Measurements from ENCODE around the gene DNAL4.

Gene DNAL4

DNA sequence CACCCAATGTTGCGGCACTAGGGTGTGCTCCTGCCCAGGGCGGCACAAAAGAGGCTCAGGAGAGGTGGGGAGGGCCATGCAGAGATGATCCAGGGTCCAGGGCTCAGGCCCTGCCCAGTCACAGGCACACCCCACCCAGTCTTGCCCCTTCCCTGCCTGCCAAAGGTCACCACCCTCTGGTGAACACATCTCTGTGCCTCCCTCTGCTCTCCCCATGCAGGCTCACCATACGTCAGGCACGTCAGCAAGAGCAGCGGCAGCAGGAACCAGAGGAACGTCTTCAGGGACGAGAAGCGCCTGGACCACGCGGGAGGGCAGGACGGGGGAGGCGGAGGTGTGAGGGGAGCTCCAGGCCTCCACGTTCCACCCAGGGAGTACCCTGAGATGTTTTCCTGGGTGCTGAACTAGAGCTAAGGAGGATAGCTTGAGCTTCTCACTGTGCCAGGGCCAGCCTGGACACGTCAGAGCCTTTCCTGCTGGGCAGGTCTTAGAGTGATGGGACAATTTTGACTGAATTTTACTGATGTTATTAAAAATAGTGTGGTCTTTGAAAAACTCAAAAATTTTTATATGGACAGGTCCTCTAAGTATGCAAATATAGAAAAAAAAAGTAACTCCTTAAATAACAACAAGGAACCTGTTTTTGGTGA, 45.3 kb downstream of the DNAL4 start:
- H3K9me3 ChIP-seq (ENCODE audit: control insufficient read depth in 5 of 5, low read length in 5 of 5) = no peaks in the 10 kb centered on the region
- H3K27ac ChIP-seq (ENCODE audit: low read depth, low read length) = no peak overlapping the region
- no peak overlapping the region for H3K4me3 ChIP-seq (ENCODE audit: low read depth in 1 of 5, low read length in 5 of 5)
- H3K4me1 ChIP-seq (ENCODE audit: control insufficient read depth in 5 of 5, insufficient read depth in 5 of 5, low read length in 5 of 5) = peaks cover under 1 to 26% (median 23%) of the 10 kb centered on the region in 5 donors
- H3K27me3 ChIP-seq (ENCODE audit: control insufficient read depth in 5 of 5, insufficient read depth in 4 of 5, low read length in 5 of 5) = no peaks in the 10 kb centered on the region
- H3K36me3 ChIP-seq (ENCODE audit: control insufficient read depth in 5 of 5, insufficient read depth in 5 of 5, low read length in 5 of 5) = peaks cover 2 to 90% (median 83%) of the 10 kb centered on the region in 5 donors
- no peak overlapping the region for H3K9ac ChIP-seq (ENCODE audit: low read length in 5 of 5)

DNA sequence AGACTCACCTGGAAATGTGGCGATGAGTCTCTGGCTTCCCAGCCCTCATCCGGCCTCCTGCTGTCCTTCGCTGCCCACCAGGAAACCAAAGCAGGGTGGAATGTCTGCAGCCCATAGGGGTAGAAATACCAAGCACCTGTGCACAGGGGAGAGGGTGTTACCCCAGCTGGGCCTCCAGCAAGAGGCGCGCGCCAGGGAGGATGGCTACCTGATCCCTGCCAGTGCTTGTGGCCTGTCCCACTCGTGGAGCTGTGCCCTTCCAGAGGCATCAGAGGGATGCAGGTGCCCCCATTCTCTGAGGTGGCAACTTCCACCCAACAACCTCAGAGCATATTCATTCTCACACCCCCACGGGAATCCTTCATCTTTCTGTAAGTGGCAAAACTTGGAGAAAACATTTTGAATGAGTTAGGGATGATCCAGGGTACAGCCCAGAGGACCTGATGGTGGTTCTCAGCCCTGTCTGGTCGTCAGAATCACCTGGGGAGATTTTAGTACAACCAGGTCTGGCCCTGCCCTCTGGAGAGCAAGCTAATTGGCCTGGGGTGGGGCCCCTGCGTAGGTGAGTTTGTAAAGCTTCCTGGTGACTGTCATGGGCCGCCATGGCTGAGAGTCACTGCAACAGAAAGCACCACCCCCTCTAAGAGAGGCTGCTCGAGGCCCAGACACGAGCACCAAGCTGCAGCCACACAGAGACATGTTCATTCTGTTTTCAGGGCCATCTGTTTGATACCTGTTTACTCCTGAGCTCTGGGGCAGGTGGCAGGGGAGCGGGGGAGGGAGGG, 48.1 kb downstream of the DNAL4 start:
- no peaks in the 10 kb centered on the region for H3K27me3 ChIP-seq (ENCODE audit: control insufficient read depth in 5 of 5, insufficient read depth in 4 of 5, low read length in 5 of 5)
- H3K9ac ChIP-seq (ENCODE audit: low read length in 5 of 5) = no peak overlapping the region
- no peak overlapping the region for H3K4me3 ChIP-seq (ENCODE audit: low read depth in 1 of 5, low read length in 5 of 5)
- peaks cover 0 to 14% (median 8%) of the 10 kb centered on the region in 5 donors for H3K4me1 ChIP-seq (ENCODE audit: control insufficient read depth in 5 of 5, insufficient read depth in 5 of 5, low read length in 5 of 5)
- H3K9me3 ChIP-seq (ENCODE audit: control insufficient read depth in 5 of 5, low read length in 5 of 5) = no peaks in the 10 kb centered on the region
- peaks cover 2 to 99% (median 94%) of the 10 kb centered on the region in 5 donors for H3K36me3 ChIP-seq (ENCODE audit: control insufficient read depth in 5 of 5, insufficient read depth in 5 of 5, low read length in 5 of 5)
- H3K27ac ChIP-seq (ENCODE audit: low read depth, low read length) = no peak overlapping the region

DNA sequence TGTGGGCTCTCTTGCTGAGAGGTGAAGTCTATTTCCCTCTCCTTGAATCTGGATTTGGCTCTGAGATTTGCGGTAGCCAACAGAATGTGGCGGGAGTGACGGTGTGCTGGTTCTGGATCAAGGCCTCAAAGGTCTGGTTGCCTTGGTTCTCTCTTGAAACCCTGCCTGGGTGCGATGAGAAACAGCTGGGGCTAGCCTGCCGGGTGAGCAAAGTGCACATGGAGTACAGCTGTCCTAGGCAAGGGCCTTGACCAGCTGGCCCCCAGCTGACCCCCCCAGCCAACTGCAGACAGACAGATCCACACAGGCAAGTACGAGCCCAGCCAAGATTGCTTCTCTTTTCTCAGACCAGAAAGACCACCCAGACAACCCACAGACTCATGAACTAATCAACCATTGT, 49.0 kb downstream of the DNAL4 start:
- no peak overlapping the region for H3K4me3 ChIP-seq (ENCODE audit: low read depth in 1 of 5, low read length in 5 of 5)
- H3K9me3 ChIP-seq (ENCODE audit: control insufficient read depth in 5 of 5, low read length in 5 of 5) = no peaks in the 10 kb centered on the region
- no peak overlapping the region for H3K27ac ChIP-seq (ENCODE audit: low read depth, low read length)
- no peak overlapping the region for H3K9ac ChIP-seq (ENCODE audit: low read length in 5 of 5)
- no peaks in the 10 kb centered on the region for H3K27me3 ChIP-seq (ENCODE audit: control insufficient read depth in 5 of 5, insufficient read depth in 4 of 5, low read length in 5 of 5)
- H3K4me1 ChIP-seq (ENCODE audit: control insufficient read depth in 5 of 5, insufficient read depth in 5 of 5, low read length in 5 of 5) = peaks cover 0 to 9% (median 8%) of the 10 kb centered on the region in 5 donors
- H3K36me3 ChIP-seq (ENCODE audit: control insufficient read depth in 5 of 5, insufficient read depth in 5 of 5, low read length in 5 of 5) = peaks cover 2 to 99% (median 94%) of the 10 kb centered on the region in 5 donors

DNA sequence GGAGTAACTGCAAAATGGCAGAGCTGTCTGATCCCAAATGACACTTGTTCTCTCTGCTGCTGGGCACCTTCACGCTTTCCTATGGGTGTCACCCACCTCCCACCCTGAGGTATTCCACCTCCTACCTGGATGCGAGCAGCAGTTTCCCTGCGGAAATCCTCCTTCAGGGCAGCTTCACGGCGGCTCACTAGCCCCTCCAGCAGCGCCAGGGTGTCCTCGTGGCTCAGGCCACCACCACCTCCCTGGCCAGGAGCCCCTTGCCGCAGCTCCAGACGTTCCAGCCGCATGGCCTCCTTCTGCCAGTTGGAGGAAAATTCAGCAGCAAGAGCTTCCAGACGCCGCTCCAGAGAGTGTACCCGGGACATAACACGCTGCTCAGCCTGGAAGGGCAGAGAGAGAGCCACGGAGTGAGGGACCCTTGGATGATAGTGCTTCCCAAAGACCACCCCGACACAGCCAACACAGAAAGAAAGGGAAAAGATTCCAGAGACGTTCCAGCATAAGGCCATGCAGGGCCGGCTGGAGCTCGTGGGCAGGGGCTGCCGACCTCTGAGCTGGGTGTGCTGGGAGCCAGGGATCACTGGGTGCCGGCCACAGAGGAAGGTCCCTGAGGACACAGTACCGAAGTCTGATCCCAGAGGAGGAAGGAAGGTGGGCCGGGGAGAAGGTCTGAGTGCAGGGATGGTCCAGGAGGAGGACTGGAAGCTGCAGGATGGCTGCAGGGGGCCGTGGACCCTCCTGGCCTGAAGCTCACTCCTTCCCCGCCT, 51.6 kb downstream of the DNAL4 start:
- H3K36me3 ChIP-seq (ENCODE audit: control insufficient read depth in 5 of 5, insufficient read depth in 5 of 5, low read length in 5 of 5) = peaks cover 2 to 99% (median 94%) of the 10 kb centered on the region in 5 donors
- no peak overlapping the region for H3K9ac ChIP-seq (ENCODE audit: low read length in 5 of 5)
- no peaks in the 10 kb centered on the region for H3K9me3 ChIP-seq (ENCODE audit: control insufficient read depth in 5 of 5, low read length in 5 of 5)
- H3K27ac ChIP-seq (ENCODE audit: low read depth, low read length) = no peak overlapping the region
- H3K4me3 ChIP-seq (ENCODE audit: low read depth in 1 of 5, low read length in 5 of 5) = no peak overlapping the region
- H3K27me3 ChIP-seq (ENCODE audit: control insufficient read depth in 5 of 5, insufficient read depth in 4 of 5, low read length in 5 of 5) = no peaks in the 10 kb centered on the region
- peaks cover 0 to 9% (median 8%) of the 10 kb centered on the region in 5 donors for H3K4me1 ChIP-seq (ENCODE audit: control insufficient read depth in 5 of 5, insufficient read depth in 5 of 5, low read length in 5 of 5)

DNA sequence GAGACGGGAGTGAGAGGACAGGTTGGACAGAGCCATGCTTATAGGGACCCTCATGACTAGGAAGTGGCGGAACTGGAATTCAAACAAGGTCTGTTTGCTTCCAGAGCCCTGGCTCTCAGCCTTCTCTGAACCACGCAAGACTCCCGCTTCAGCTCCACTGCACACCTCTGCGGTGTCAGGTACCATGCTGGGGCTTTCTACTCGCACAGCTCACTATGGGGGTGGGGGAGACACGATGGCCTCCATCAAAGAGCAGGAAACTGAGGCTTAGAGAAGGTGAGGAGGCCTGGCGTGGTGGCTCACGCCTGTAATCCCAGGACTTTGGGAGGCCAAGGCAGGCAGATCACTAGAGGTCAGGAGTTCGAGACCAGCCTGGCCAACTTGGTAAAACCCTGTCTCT, 52.4 kb downstream of the DNAL4 start:
- Histone ChIP-seq H3K36me3 (ENCODE audit: control insufficient read depth in 5 of 5, insufficient read depth in 5 of 5, low read length in 5 of 5) (peaks cover 0 to 99% (median 99%) of the 10 kb centered on the region in 5 donors), H3K4me1 (ENCODE audit: control insufficient read depth in 5 of 5, insufficient read depth in 5 of 5, low read length in 5 of 5) (peaks cover 0 to 9% (median 8%) of the 10 kb centered on the region in 5 donors), H3K4me3 (ENCODE audit: low read depth in 1 of 5, low read length in 5 of 5) (no peak overlapping the region), H3K9ac (ENCODE audit: low read length in 5 of 5) (no peak overlapping the region), H3K27ac (ENCODE audit: low read depth, low read length) (no peak overlapping the region), H3K9me3 (ENCODE audit: control insufficient read depth in 5 of 5, low read length in 5 of 5) (no peaks in the 10 kb centered on the region), H3K27me3 (ENCODE audit: control insufficient read depth in 5 of 5, insufficient read depth in 4 of 5, low read length in 5 of 5) (no peaks in the 10 kb centered on the region)

DNA sequence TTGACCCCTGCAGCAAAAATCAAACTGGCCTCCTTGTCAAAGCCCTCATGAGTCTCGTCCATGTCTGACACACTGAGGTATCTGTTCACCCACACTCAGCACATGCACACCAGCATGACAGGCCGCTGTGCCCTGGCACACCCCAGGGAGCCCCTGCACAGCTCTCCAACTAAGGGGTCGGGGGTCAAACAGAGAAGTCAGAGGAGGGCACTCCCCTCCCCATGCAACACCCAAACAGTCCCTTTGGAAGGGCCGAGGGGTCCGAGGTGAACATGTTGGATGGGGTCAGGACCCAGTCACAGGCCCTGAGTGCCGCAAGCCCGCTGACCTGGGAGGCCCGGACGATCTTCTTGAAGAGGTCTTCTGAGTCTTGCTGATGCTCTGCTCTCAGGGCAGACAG, 52.8 kb downstream of the DNAL4 start:
- Histone ChIP-seq H3K27me3 (ENCODE audit: control insufficient read depth in 5 of 5, insufficient read depth in 4 of 5, low read length in 5 of 5) (no peaks in the 10 kb centered on the region), H3K9ac (ENCODE audit: low read length in 5 of 5) (no peak overlapping the region), H3K9me3 (ENCODE audit: control insufficient read depth in 5 of 5, low read length in 5 of 5) (no peaks in the 10 kb centered on the region), H3K4me3 (ENCODE audit: low read depth in 1 of 5, low read length in 5 of 5) (no peak overlapping the region), H3K4me1 (ENCODE audit: control insufficient read depth in 5 of 5, insufficient read depth in 5 of 5, low read length in 5 of 5) (peaks cover 0 to 9% (median 8%) of the 10 kb centered on the region in 5 donors), H3K27ac (ENCODE audit: low read depth, low read length) (no peak overlapping the region), H3K36me3 (ENCODE audit: control insufficient read depth in 5 of 5, insufficient read depth in 5 of 5, low read length in 5 of 5) (peaks cover 0 to 99% (median 99%) of the 10 kb centered on the region in 5 donors)

DNA sequence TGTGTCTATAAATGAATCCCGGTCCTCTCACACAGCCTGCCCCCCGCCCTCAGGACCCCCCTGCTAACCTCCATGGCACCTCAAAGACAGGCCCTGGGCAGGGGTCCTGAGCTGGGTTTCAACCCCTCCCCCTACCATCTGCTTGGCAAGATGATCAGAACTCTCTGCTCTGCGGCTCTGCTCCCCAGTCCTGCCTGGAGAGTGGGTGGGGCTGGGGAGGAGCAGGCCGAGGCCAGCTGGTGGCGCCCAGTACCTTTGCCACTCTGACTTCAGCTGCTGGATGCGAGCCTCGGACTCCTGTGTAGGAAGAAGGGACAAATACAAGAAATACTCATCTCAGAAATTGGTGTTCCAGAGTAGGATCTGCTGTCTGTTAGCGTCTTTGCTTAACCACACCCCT, 53.2 kb downstream of the DNAL4 start:
- Histone ChIP-seq H3K27ac (ENCODE audit: low read depth, low read length) (no peak overlapping the region), H3K4me3 (ENCODE audit: low read depth in 1 of 5, low read length in 5 of 5) (no peak overlapping the region), H3K4me1 (ENCODE audit: control insufficient read depth in 5 of 5, insufficient read depth in 5 of 5, low read length in 5 of 5) (peaks cover 0 to 12% (median 8%) of the 10 kb centered on the region in 5 donors), H3K36me3 (ENCODE audit: control insufficient read depth in 5 of 5, insufficient read depth in 5 of 5, low read length in 5 of 5) (peaks cover 0 to 99% (median 99%) of the 10 kb centered on the region in 5 donors), H3K9me3 (ENCODE audit: control insufficient read depth in 5 of 5, low read length in 5 of 5) (no peaks in the 10 kb centered on the region), H3K9ac (ENCODE audit: low read length in 5 of 5) (no peak overlapping the region), H3K27me3 (ENCODE audit: control insufficient read depth in 5 of 5, insufficient read depth in 4 of 5, low read length in 5 of 5) (no peaks in the 10 kb centered on the region)

DNA sequence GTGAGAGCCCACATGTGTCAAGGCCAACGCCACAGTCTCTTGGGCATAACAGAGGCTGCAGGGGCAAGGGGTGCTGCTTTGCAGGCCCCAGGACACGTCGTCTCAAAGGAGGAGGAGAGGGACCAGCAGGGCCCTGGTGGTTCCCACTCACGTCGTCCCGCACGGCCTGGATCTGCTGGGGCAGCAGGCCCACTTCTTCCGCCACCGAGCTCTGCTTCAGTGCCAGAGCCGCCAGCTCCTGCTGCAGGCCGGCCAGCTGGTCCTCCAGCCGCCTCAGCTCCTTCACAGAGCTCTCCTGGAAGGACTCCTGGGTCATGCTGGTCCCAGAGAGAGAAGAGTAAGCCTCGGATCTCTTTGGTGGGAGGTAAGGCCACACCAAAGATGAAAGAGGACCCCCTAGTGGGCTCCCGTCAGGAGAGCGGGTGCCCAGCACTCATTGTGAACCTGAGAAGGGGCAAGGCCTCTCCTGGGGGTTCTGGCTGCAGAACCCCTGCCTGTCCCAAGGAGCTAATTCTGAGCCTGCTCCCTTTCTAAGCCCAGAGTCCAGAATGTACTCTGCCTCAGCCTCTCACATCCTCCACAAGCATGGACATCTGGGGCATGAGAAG, 53.7 kb downstream of the DNAL4 start:
- Histone ChIP-seq H3K4me3 (ENCODE audit: low read depth in 1 of 5, low read length in 5 of 5) (no peak overlapping the region), H3K27me3 (ENCODE audit: control insufficient read depth in 5 of 5, insufficient read depth in 4 of 5, low read length in 5 of 5) (no peaks in the 10 kb centered on the region), H3K36me3 (ENCODE audit: control insufficient read depth in 5 of 5, insufficient read depth in 5 of 5, low read length in 5 of 5) (peaks cover 0 to 99% (median 99%) of the 10 kb centered on the region in 5 donors), H3K4me1 (ENCODE audit: control insufficient read depth in 5 of 5, insufficient read depth in 5 of 5, low read length in 5 of 5) (peaks cover 0 to 16% (median 8%) of the 10 kb centered on the region in 5 donors), H3K27ac (ENCODE audit: low read depth, low read length) (no peak overlapping the region), H3K9ac (ENCODE audit: low read length in 5 of 5) (no peak overlapping the region), H3K9me3 (ENCODE audit: control insufficient read depth in 5 of 5, low read length in 5 of 5) (no peaks in the 10 kb centered on the region)

DNA sequence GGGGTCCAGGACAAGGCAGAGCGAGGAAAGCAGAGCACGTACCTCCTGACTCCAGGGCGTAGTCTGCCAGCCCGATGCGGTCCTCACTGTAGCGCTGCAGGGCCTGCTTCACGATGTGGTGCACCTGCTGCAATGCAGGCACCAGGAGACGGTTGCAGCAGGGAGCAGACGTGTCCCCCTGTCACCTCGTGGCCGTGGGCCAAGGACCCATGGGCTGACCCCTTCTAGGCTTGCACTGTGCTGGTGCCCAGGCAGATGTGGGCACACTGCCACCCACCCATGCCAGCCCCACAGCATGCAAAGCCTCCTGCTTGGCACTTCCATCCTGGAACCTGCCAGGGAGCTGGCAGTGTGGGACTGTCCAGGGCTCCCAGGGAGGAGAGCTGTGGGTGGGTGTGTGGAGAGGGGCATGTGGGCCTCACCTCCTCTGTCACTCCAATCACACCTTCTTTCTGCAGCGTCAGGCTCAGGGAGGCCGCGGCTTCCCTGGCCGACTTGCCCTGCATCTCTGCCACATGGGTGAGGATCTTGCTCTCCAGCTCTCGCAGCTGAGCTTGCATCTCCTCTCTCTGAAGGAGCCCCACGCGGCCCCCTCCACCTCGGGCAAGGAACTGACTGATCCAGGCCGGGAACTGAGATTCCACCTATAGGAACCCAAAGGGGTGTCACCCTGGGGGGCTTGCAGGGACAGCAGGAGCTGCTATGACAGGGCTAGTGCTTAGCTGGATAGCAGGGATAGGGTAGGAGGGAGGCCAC, 54.5 kb downstream of the DNAL4 start:
- H3K27ac ChIP-seq (ENCODE audit: low read depth, low read length) = no peak overlapping the region

More for the DNA sequence above, 54.5 kb downstream of the DNAL4 start:
- H3K4me3 ChIP-seq (ENCODE audit: low read depth in 1 of 5, low read length in 5 of 5) = no peak overlapping the region
- H3K9ac ChIP-seq (ENCODE audit: low read length in 5 of 5) = no peak overlapping the region
- peaks cover 0 to 99% (median 98%) of the 10 kb centered on the region in 5 donors for H3K36me3 ChIP-seq (ENCODE audit: control insufficient read depth in 5 of 5, insufficient read depth in 5 of 5, low read length in 5 of 5)
- peaks cover 0 to 18% (median 13%) of the 10 kb centered on the region in 5 donors for H3K4me1 ChIP-seq (ENCODE audit: control insufficient read depth in 5 of 5, insufficient read depth in 5 of 5, low read length in 5 of 5)
- H3K27me3 ChIP-seq (ENCODE audit: control insufficient read depth in 5 of 5, insufficient read depth in 4 of 5, low read length in 5 of 5) = no peaks in the 10 kb centered on the region
- H3K9me3 ChIP-seq (ENCODE audit: control insufficient read depth in 5 of 5, low read length in 5 of 5) = no peaks in the 10 kb centered on the region

All from subcutaneous abdominal adipose tissue (tissue), 5 donors.